Calu3 (cell line): ENCODE results near the gene NISCH. TPM values are rescaled to one million over a fixed set of nuclear protein-coding genes. Genes with fewer than 3 reads are reported as not detected.

Experiments
- BruUV-seq: library from RNA; stranded (reverse); fragments of 400-500 nt; replicated peaks from 2 replicates; lab custom pipeline; 2021; lab: Mats Ljungman, UMichigan
- CTCF ChIA-PET: fragments of 300-600 bp; sonication (Branson Sonifier 250); formaldehyde crosslinking; loops from one replicate; lab custom pipeline; 2022; ENCODE audit warnings: antibody characterized with exemption; lab: Charles Lee
- DNase-seq: peaks from one replicate; pipeline ENCODE4 v3.0.0; 2022
- H3K27ac Mint-ChIP-seq: one replicate; pipeline ENCODE4 v1.8.0; 2022; ENCODE audit warnings: mixed read lengths; ENCODE audit not compliant: unreplicated experiment
- H3K27me3 Mint-ChIP-seq: one replicate; pipeline ENCODE4 v1.8.0; 2022; ENCODE audit warnings: mixed read lengths; ENCODE audit not compliant: unreplicated experiment
- H3K36me3 Mint-ChIP-seq: one replicate; pipeline ENCODE4 v1.8.0; 2022; ENCODE audit warnings: mild to moderate bottlenecking, moderate library complexity, mixed read lengths; ENCODE audit not compliant: insufficient read depth, unreplicated experiment
- H3K4me1 Mint-ChIP-seq: one replicate; pipeline ENCODE4 v1.8.0; 2022; ENCODE audit warnings: mild to moderate bottlenecking, low read depth, mixed read lengths; ENCODE audit not compliant: unreplicated experiment
- H3K4me3 Mint-ChIP-seq: one replicate; pipeline ENCODE4 v1.8.0; 2022; ENCODE audit warnings: mild to moderate bottlenecking, low read depth, moderate library complexity, mixed read lengths; ENCODE audit not compliant: unreplicated experiment
- H3K9me3 Mint-ChIP-seq: one replicate; pipeline ENCODE4 v1.8.0; 2022; ENCODE audit warnings: low read depth, mixed read lengths; ENCODE audit not compliant: unreplicated experiment
- CTCF ChIP-seq: fragments of 200-600 bp; IDR thresholded peaks from one replicate; pipeline ENCODE4 v1.8.0; 2022; ENCODE audit warnings: antibody characterized with exemption; ENCODE audit not compliant: unreplicated experiment
- intact Hi-C: fragments of 100-400 bp; cut with micrococcal nuclease; formaldehyde crosslinking; loops from one replicate; pipeline ENCODE4 v1.10.0; 2022; ENCODE audit not compliant: unreplicated experiment
- total RNA-seq: library from RNA; stranded (reverse); gene quantifications from 2 replicates; pipeline ENCODE4 v1.2.3, GENCODE V29; 2022

NISCH gene
- total RNA-seq, 1 experiment from 2014 or later: 58.6 TPM

GRCh38 chr3:52537165-52537620, 81.8 kb downstream of the NISCH start:
- H3K4me3 Mint-ChIP-seq: peak overlapping the region; percentile 74
- CTCF ChIA-PET: no interaction called here
- intact Hi-C loops: loop anchor here (10.0 kb wide), 1 partner anchor 148 kb away; the partner anchor contains the start of genes GNL3 and PBRM1
- H3K27me3 Mint-ChIP-seq: no peaks in the 10 kb centered on the region
- TSS peak; percentile 76 for BruUV-seq
- H3K4me1 Mint-ChIP-seq: peaks cover 28% of the 10 kb centered on the region
- H3K27ac Mint-ChIP-seq: peak overlapping the region; percentile 42
- no peaks in the 10 kb centered on the region for H3K9me3 Mint-ChIP-seq
- DNase-seq: no peak
- no peak for TF ChIP-seq CTCF
- peaks cover 53% of the 10 kb centered on the region for H3K36me3 Mint-ChIP-seq

- peak overlapping the region; percentile 42 for H3K27ac Mint-ChIP-seq
- H3K9me3 Mint-ChIP-seq: no peaks in the 10 kb centered on the region
- peaks cover 46% of the 10 kb centered on the region for H3K36me3 Mint-ChIP-seq
- no peak for DNase-seq
- intact Hi-C loops: loop anchor here (10.0 kb wide), 1 partner anchor 147 kb away; the partner anchor contains the start of genes GNL3 and PBRM1
- no TSS peak for BruUV-seq
- peak overlapping the region; percentile 74 for H3K4me3 Mint-ChIP-seq
- H3K27me3 Mint-ChIP-seq: no peaks in the 10 kb centered on the region
- H3K4me1 Mint-ChIP-seq: peaks cover 28% of the 10 kb centered on the region
- CTCF ChIA-PET: no interaction called here
- TF ChIP-seq CTCF: no peak
These were observed 82.5 kb downstream of the NISCH start for GRCh38 chr3:52537726-52538421.

- no peaks in the 10 kb centered on the region for H3K9me3 Mint-ChIP-seq
- peaks cover 38% of the 10 kb centered on the region for H3K36me3 Mint-ChIP-seq
- CTCF ChIA-PET: interaction anchor here (0.5 to 0.9 kb wide), 3 partner anchors 11 to 67 kb away, joined by 4 to 5 read pairs (median 4); no protein-coding TSS in a partner anchor
- intact Hi-C loops: loop anchor here (10.0 kb wide), 1 partner anchor 146 kb away; the partner anchor contains the start of genes GNL3 and PBRM1
- peak overlapping the region; percentile 22 for H3K4me3 Mint-ChIP-seq
- BruUV-seq: no TSS peak
- no peaks in the 10 kb centered on the region for H3K27me3 Mint-ChIP-seq
- TF ChIP-seq CTCF: no peak
- peak overlapping the region; percentile 34 for H3K27ac Mint-ChIP-seq
- no peak for DNase-seq
- peaks cover 28% of the 10 kb centered on the region for H3K4me1 Mint-ChIP-seq
These were observed 83.7 kb downstream of the NISCH start for GRCh38 chr3:52539010-52539653.

- Mint-ChIP-seq H3K36me3 (peaks cover 30% of the 10 kb centered on the region), H3K27ac (no peak overlapping the region), H3K27me3 (no peaks in the 10 kb centered on the region), H3K4me1 (peaks cover 28% of the 10 kb centered on the region), H3K4me3 (no peak overlapping the region), H3K9me3 (no peaks in the 10 kb centered on the region)
- no TSS peak for BruUV-seq
- CTCF ChIA-PET: no interaction called here
- intact Hi-C loops: no loop called here
- no peak for TF ChIP-seq CTCF
- no peak for DNase-seq
These were observed 85.6 kb downstream of the NISCH start for GRCh38 chr3:52541050-52541449.

Other genes starting within 250 kb of the NISCH start
- 0.14 and 0.27 TPM in 2 replicates for gene TLR9, start 230.0 kb upstream of the NISCH start, total RNA-seq
- gene TWF2, start 216.4 kb upstream of the NISCH start, total RNA-seq: 48.1 and 49.1 TPM in 2 replicates
- gene PPM1M, start 209.8 kb upstream of the NISCH start, total RNA-seq: 6.5 and 7.1 TPM in 2 replicates
- 55.4 and 59.7 TPM in 2 replicates for gene WDR82, start 177.0 kb upstream of the NISCH start, total RNA-seq
- 9.4 and 10.7 TPM in 2 replicates for gene GLYCTK, start 167.8 kb upstream of the NISCH start, total RNA-seq
- gene DNAH1, start 139.3 kb upstream of the NISCH start, total RNA-seq: 10.2 and 13.1 TPM in 2 replicates
- gene BAP1, start 45.6 kb upstream of the NISCH start, total RNA-seq: 55.7 and 65.7 TPM in 2 replicates
- gene PHF7, start 44.9 kb upstream of the NISCH start, total RNA-seq: 3.9 and 5.4 TPM in 2 replicates
- 0.12 and 0.33 TPM in 2 replicates for gene SEMA3G, start 10.5 kb upstream of the NISCH start, total RNA-seq
- gene TNNC1, start 1.6 kb upstream of the NISCH start, total RNA-seq: 25.5 and 26.5 TPM in 2 replicates
- gene STAB1, start 39.7 kb downstream of the NISCH start, total RNA-seq: 0.26 TPM in 1 of 2 replicates, not detected in the other
- 100 and 146 TPM in 2 replicates for gene NT5DC2, start 78.3 kb downstream of the NISCH start, total RNA-seq
- gene UQCC5, start 81.0 kb downstream of the NISCH start, total RNA-seq: 14.0 and 15.1 TPM in 2 replicates
- 48.5 and 54.9 TPM in 2 replicates for gene PBRM1, start 230.3 kb downstream of the NISCH start, total RNA-seq
- gene GNL3, start 230.4 kb downstream of the NISCH start, total RNA-seq: 113 and 118 TPM in 2 replicates